ENCODE data around the gene RECK. TPM values are rescaled to one million over a fixed set of nuclear protein-coding genes. Genes with fewer than 3 reads are reported as not detected.

Gene RECK
- total RNA-seq, 1 donor from 2014 or later = 11.9 TPM

DNA sequence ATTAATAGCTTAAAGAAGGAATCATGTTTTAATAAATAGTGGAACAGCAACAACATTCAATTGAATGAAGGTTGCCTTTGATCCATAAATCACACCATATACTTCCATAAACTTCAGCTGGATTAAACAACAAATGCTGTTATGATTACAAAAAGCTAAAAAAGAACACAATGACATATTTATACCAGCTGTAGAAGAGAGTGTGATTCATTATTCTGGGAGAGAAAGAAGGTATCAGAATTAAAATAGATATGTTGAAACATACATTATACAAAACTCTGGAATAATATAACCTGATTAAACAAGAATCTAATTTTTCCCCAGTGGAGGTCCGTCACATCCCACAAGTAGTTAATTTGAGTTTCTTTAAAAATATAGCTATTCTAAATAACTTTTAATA lies 7.5 kb upstream of the RECK start:
- DNase-seq (ENCODE audit: low read depth, low spot score) = no peak

DNA sequence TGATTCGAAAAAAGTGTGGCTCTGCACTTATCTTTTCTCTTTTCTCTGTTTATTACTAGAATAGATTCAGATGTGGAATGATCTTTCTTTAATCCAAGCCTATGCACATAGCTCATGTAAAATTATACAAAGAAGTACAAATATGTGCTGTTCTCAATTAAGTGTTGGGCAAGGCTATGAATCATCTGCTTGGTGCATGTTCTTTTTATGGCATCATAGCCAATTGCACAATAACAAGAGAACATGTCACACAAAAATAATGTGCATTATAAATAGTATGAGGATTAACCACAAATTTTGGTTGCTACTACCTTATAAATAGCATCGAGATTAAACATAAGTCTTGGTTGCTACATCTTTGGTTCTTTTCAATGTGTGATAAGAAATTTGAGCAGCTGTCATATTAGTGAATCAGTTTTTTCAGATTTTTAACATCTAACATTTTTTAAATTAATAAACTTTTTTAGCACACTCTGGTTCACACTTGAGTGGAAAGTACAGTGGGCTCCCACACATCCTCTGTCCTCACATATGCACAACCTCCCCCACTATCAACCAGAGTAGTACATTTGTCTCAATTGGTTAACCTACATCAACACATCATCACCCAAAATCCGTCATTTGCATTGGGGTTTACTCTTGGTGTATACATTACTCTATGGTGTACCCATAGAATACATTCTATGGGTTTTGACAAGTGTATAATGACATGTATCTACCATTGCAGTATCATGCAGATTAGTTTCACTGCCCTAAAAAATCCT lies 6.8 kb upstream of the RECK start:
- DNase-seq (ENCODE audit: low read depth, low spot score) = no peak

- DNase-seq (ENCODE audit: low read depth, low spot score) = no peak
Observed at GRCh38 chr9:36030871-36031270, 5.8 kb upstream of the RECK start.

DNA sequence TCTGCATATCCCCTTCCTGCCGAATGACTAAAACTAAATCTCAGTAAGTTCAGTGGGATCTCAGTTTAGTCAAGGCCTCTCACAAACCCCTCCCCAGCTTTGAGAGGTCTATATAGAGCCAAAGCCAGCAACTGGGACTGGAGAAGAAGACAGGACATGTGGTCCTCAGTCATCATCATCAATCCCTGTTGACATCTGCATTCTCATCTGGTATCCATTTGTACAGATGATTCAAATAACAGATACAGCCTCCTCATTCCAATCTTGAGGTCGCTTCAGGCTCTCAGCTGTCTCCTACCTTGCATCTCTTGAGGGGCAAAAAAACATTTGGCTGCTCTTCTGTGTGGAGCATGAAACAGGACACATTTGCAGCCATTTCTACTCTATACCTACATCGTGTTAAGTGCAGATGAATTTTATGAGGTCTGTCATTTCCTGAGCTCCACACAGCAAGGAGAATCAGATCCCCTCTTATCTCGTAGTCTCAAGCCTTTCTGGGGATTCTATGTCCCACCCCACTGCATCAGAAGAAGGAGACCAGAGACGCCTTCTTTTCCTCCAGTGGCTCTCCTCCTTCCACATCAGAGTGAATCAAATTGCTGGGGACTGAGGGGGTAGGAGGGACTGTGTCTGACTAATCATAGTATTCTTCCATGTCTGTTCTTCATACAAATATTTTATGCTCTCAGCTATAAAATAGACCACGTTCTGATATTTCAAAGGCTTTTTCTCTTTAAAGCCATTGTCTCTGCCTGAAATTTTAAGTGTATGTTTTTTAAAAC lies 4.7 kb upstream of the RECK start:
- no peak for DNase-seq (ENCODE audit: low read depth, low spot score)

DNA sequence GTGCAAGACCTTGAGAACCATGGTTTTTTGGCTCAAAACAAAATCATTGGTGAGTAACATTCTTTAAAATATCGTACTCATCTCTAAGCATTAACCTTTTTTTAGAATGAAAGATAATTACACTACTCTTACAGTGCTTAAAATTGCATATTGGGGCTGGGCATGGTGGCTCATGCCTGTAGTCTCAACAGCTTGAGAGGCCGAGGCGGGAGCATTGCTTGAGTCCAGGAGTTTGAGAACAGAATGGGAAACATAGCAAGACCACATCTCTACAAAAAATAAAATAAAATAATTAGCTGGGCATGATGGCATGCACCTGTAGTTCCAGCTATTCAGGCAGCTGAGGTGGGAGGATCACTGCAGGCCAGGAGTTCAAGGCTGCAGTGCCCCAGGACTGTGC lies 2.9 kb upstream of the RECK start:
- DNase-seq (ENCODE audit: low read depth, low spot score) = no peak

DNA sequence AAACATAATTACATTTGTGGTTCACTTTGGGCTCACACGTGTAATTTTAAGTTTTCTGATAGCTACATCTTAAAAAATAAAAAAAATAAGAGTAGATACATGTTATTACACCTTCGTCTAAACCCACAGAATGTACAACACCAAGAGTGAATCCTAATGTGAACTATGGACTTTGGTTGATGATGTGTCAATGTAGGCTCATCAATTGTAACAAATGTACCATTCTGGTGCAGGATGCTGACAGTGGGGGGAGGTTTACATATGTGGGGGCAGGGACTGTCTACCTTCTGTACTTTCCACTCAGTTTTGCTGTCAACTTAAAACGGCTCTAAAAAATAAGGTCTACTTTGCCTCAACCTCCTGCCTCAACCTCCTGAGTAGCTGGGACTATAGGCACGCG lies 2.5 kb upstream of the RECK start:
- DNase-seq (ENCODE audit: low read depth, low spot score) = no peak

- DNase-seq (ENCODE audit: low read depth, low spot score) = no peak
Observed at GRCh38 chr9:36035006-36035405, 1.7 kb upstream of the RECK start.

GRCh38 chr9:36036253-36036779 lies 397 bp upstream of the RECK start:
- no peak for DNase-seq (ENCODE audit: low read depth, low spot score)

DNA sequence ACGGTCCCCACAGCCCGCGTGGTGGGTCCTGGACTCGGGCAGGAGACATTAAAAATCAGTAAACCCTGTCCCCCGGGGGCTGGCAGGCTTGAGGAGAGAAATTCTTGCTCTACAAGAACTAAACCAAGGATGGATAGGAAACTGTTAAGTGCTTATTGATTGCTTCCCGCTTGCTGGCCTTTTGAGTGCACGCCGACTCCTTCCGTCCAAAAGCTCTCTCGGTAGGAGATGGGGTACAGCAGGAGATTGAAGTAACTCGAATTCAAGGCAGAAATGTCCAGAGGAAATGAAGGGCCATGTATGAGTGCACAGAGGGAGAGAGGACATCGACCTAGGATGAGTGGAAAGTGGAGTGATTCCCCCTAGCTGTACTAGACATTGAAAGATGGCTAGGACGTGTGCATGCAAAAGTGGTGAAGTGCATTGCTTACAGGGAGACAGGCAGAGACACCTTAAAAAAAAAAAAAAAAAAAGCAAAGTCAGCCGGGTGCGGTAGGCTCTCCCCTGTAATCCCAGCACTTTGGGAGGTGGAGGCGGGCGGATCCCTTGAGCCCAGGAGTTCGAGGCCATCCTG lies 923 bp downstream of the RECK start:
- no peak for DNase-seq (ENCODE audit: low read depth, low spot score)

DNA sequence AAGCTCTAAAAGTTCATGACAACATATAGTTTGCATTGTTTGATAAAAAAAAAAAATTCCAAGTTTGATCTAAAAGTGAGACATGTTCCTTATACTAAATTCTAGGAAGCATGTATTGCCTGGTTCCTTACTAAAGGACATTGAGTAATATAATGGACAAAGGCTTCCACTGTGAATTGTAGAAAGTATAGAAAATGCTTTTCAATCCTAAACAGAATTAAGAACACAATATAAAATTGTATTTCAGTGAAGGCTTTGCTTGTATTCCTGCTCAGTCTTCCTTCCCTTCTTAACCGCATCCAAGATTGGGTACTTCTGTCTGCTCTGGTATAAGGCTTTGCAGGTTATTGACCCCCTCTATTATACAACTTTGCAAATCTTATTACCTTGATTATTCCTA lies 2.4 kb downstream of the RECK start:
- no peak for DNase-seq (ENCODE audit: low read depth, low spot score)

- DNase-seq (ENCODE audit: low read depth, low spot score) = no peak
Observed at GRCh38 chr9:36039696-36040095, 3.0 kb downstream of the RECK start.

DNA sequence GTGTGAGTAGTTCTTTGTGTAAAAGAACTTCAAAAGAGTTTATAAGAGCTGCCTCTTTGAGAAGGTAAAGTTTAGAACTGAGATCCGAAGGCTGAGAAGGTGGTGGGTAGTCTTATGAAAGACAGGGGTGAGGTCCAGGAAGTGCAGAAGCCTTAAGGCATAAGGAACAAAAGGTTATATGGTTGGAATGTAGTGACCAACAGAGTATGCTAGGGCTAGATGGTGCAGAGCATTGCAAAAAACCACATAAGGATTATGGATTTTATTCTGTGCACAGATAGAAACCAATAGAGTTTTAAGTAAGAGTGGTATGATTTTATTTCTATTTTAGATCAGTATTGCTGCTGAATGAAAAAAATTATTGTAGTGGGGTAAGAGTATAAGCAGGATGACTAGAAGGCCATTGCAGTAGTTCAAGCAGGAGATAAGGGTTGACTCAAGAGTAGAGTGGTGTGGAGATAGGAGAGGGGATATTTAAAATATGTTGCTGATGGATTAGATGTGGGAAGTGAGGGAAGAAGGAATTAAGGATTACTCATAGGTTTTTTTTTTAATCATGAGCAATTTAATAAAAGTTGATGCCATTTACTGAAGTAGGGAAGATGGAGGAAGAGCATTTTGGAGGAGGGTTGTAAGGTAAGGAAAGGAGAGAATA lies 3.7 kb downstream of the RECK start:
- no peak for DNase-seq (ENCODE audit: low read depth, low spot score)

- no peak for DNase-seq (ENCODE audit: low read depth, low spot score)
Observed at GRCh38 chr9:36041506-36041905, 4.8 kb downstream of the RECK start.

DNA sequence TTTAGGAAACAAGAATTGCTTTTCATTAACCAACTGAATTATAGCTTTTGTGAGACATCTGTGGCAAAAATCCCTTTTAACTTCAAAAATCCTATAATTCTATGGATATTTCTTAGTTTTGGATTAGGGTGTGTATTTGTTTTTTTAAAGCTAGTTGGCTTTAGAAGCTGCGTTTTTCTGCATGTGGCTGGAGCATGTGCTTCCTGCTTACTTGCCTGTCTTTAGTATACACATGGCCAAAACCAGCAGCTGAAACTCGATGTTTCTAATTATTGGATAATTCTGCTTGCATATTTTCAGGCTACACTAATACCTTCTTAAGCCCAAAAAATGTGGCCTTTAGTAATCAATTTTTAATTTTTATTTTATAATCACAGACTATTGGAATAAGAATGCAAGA lies 8.9 kb downstream of the RECK start:
- DNase-seq (ENCODE audit: low read depth, low spot score) = no peak

GRCh38 chr9:36046923-36047322 lies 10.2 kb downstream of the RECK start:
- no peak for DNase-seq (ENCODE audit: low read depth, low spot score)

DNA sequence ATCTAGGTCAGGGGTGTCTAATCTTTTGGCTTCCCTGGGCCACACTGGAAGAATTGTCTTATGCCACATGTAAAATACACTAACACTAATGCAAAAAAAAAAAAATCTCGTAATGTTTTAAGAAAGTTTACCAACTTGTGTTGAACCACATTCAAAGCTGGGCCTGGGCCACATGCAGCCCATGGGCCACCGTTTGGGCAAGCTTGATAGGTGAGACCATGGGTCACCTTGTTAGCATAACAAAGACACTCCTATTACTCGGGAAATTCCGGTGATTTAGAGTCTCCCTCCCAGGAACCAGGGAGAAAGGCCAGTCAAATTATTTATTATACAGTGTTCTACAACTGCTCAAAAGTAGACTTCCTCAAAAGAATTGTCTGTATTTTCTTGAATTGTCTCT lies 12.7 kb downstream of the RECK start:
- DNase-seq (ENCODE audit: low read depth, low spot score) = no peak

DNA sequence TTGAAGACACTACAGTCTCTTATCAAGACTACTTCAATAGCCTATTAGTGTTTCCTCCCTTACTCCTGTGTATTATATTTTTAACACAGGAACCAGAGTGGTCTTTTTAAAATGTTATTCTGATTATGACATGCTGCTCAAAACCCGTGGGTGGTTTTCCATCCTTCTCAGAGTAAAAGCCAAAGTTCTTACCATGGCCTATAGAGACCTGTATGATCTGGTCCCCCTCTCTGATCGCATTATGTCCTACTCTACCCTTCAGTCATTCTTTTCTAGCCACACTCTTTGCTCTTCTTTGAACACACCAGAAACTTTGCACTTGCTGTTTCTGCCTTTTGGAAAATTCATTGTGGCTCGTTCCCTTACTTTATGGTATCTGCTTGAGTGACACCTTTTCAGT lies 13.8 kb downstream of the RECK start:
- DNase-seq (ENCODE audit: low read depth, low spot score) = no peak

- no peak for DNase-seq (ENCODE audit: low read depth, low spot score)
Observed at GRCh38 chr9:36051317-36051716, 14.6 kb downstream of the RECK start.

DNA sequence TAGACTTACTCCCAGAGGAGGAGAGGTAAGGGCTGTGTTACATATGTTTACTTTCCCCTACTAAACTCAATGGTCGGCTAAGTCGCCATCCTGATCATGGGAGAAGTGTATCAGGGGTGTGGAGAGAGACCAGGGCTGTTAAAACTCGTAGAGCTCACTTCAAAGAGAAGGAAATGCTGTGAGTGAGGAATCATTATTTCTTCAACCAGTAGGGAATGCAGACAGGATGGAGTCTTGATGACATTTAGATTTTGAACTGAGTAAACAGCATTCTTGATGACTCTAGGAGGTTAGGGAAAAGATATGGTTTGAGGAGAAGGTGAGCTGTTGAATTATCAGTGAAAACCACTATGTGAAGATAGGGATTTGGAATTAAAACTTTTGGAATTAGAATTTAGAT lies 17.3 kb downstream of the RECK start:
- no peak for DNase-seq (ENCODE audit: low read depth, low spot score)

- no peak for DNase-seq (ENCODE audit: low read depth, low spot score)
Observed at GRCh38 chr9:36056896-36057295, 20.2 kb downstream of the RECK start.

DNA sequence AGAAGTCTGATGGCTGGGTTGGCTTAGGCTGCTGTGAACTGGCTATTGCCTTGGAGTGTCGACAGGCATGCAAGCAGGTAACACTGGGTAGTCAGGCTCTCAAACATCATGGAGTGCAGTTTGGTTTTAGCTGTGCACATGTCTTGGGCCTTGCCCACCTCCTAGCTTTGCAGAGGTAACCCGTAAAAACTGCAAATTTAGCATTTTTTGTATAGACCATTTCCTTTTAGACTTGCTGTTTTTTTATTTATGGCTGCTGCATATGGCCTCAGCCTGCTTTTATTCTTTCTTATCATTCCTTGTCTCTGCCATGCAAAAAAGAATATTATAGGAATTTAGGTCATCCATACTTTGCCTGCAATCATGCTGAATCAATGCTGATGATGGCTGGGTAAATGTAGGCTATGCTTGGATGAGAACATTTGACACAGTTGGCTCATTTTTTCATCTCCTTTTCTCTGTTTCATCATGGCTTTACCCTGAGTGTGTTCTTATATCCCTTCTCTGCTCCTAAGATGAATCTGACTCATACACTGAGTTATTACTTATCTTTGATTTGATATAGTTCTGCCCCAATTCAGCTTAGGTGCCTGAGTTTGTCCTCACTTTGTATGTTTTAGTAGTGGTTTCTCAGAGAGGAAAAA lies 27.2 kb downstream of the RECK start:
- DNase-seq (ENCODE audit: low read depth, low spot score) = no peak

Data from pulmonary artery endothelial cell (primary cell).